ENCODE measurements around the gene CIROP. TPM values are rescaled to one million over a fixed set of nuclear protein-coding genes. Genes with fewer than 3 reads are reported as not detected.

The CIROP gene
- polyA plus RNA-seq, 4 donors, result 0.05 to 0.11 TPM; not detected in 2

- DNase-seq (ENCODE audit: low read depth in 4 of 4, low spot score in 3 of 4), result no peak
Observed at GRCh38 chr14:23070262-23071129, 34.3 kb downstream of the CIROP start.

GRCh38 chr14:23069413-23069806 lies 35.4 kb downstream of the CIROP start:
- DNase-seq (ENCODE audit: low read depth in 4 of 4, low spot score in 3 of 4), result no peak

- DNase-seq (ENCODE audit: low read depth in 4 of 4, low spot score in 3 of 4), result peak in 3 of 4 donors; percentile 82 to 88 (median 84)
Observed at GRCh38 chr14:23068789-23069412, 35.9 kb downstream of the CIROP start.

- DNase-seq (ENCODE audit: low read depth in 4 of 4, low spot score in 3 of 4), result no peak
Observed at GRCh38 chr14:23067847-23068788, 36.7 kb downstream of the CIROP start.

- DNase-seq (ENCODE audit: low read depth in 4 of 4, low spot score in 3 of 4), result no peak
Observed at GRCh38 chr14:23066855-23067744, 37.7 kb downstream of the CIROP start.

- no peak for DNase-seq (ENCODE audit: low read depth in 4 of 4, low spot score in 3 of 4)
Observed at GRCh38 chr14:23066368-23066767, 38.4 kb downstream of the CIROP start.

- DNase-seq (ENCODE audit: low read depth in 4 of 4, low spot score in 3 of 4), result no peak
Observed at GRCh38 chr14:23063601-23064000, 41.2 kb downstream of the CIROP start.

GRCh38 chr14:23062002-23062401 lies 42.8 kb downstream of the CIROP start:
- no peak for DNase-seq (ENCODE audit: low read depth in 4 of 4, low spot score in 3 of 4)

GRCh38 chr14:23060536-23061260 lies 44.1 kb downstream of the CIROP start:
- DNase-seq (ENCODE audit: low read depth in 4 of 4, low spot score in 3 of 4), result no peak

- no peak for DNase-seq (ENCODE audit: low read depth in 4 of 4, low spot score in 3 of 4)
Observed at GRCh38 chr14:23058654-23059504, 45.9 kb downstream of the CIROP start.

- DNase-seq (ENCODE audit: low read depth in 4 of 4, low spot score in 3 of 4), result peak in 3 of 4 donors; percentile 71 to 87 (median 81)
Observed at GRCh38 chr14:23057757-23058653, 46.8 kb downstream of the CIROP start.

GRCh38 chr14:23056956-23057756 lies 47.6 kb downstream of the CIROP start, which contains the start of gene CDH24:
CDH24 (minus strand) TSS chr14:23057520; CDS start chr14:23055733, 1,787 bp downstream.
- no peak for DNase-seq (ENCODE audit: low read depth in 4 of 4, low spot score in 3 of 4)

GRCh38 chr14:23056145-23056955 lies 48.4 kb downstream of the CIROP start:
- no peak for DNase-seq (ENCODE audit: low read depth in 4 of 4, low spot score in 3 of 4)

GRCh38 chr14:23055621-23056144 lies 49.1 kb downstream of the CIROP start:
- no peak for DNase-seq (ENCODE audit: low read depth in 4 of 4, low spot score in 3 of 4)

- no peak for DNase-seq (ENCODE audit: low read depth in 4 of 4, low spot score in 3 of 4)
Observed at GRCh38 chr14:23055147-23055550, 49.6 kb downstream of the CIROP start.
